ENCODE measurements around the gene DCAF5.
A peak's percentile ranks its signal among the peaks of the same experiment; 100 is the strongest.
"Not testable (repeated sequence)": the region's sequence is repeated elsewhere in the genome, so short reads cannot be mapped to it uniquely, and the experiment has no call there.

The DCAF5 gene, protein sequence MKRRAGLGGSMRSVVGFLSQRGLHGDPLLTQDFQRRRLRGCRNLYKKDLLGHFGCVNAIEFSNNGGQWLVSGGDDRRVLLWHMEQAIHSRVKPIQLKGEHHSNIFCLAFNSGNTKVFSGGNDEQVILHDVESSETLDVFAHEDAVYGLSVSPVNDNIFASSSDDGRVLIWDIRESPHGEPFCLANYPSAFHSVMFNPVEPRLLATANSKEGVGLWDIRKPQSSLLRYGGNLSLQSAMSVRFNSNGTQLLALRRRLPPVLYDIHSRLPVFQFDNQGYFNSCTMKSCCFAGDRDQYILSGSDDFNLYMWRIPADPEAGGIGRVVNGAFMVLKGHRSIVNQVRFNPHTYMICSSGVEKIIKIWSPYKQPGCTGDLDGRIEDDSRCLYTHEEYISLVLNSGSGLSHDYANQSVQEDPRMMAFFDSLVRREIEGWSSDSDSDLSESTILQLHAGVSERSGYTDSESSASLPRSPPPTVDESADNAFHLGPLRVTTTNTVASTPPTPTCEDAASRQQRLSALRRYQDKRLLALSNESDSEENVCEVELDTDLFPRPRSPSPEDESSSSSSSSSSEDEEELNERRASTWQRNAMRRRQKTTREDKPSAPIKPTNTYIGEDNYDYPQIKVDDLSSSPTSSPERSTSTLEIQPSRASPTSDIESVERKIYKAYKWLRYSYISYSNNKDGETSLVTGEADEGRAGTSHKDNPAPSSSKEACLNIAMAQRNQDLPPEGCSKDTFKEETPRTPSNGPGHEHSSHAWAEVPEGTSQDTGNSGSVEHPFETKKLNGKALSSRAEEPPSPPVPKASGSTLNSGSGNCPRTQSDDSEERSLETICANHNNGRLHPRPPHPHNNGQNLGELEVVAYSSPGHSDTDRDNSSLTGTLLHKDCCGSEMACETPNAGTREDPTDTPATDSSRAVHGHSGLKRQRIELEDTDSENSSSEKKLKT

DNA sequence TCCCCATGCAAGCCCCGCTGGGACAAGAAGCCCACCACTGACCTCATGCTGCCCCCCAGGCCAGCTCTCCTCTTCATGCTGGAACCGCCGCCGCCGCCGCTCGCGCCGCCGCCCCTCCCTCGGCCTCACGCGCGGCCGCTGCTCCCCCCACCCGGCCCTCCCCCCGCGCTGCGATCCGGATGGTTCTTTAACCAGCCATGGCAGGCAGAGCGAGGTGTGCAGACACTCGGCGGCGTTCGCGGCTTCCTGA is at the start of gene DCAF5:
Gene DCAF5 (minus strand): TSS at position 218 of the 250 bp plus-strand sequence. CDS start 141 bp downstream, at position 77.
- DNase-seq: no peak

DNA sequence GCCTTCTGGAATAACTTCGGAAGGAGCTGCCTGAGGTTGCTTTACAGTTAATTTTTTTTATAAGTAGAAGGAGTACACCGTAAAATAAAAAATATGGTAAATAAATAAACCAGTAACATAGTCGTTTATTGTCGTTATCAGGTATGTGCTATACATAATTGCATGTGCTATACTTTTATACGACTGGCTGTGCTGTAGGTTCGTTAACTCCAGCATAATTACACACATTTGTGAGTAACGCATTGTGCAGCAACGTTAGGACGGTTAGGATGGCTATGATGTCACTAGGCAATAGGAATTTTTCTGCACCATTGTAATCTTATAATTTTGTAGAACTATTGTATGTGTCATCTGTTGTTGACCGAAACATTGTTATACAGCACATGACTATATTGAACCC is 46.9 kb upstream of the DCAF5 start:
- no peak for DNase-seq

DNA sequence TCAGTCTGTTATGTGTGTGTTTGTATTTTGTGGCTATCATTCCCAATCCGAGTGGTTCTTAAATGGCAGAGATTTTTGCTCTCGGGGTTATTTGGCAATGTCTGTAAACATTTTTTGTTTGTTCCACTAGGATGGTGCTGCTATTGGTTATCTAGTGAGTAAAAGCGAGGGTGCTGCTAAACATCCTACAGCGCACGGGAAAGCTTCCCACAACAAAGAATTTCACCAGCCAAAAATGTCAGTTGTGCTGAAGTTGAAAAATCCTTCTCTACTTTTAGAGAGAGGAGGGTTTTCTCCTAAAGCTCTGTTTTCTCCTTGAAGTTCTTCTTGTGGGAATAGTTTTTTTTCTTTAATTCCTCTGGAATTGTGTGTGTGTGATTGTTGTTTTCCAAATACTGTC is 40.8 kb upstream of the DCAF5 start:
- DNase-seq: no peak

DNA sequence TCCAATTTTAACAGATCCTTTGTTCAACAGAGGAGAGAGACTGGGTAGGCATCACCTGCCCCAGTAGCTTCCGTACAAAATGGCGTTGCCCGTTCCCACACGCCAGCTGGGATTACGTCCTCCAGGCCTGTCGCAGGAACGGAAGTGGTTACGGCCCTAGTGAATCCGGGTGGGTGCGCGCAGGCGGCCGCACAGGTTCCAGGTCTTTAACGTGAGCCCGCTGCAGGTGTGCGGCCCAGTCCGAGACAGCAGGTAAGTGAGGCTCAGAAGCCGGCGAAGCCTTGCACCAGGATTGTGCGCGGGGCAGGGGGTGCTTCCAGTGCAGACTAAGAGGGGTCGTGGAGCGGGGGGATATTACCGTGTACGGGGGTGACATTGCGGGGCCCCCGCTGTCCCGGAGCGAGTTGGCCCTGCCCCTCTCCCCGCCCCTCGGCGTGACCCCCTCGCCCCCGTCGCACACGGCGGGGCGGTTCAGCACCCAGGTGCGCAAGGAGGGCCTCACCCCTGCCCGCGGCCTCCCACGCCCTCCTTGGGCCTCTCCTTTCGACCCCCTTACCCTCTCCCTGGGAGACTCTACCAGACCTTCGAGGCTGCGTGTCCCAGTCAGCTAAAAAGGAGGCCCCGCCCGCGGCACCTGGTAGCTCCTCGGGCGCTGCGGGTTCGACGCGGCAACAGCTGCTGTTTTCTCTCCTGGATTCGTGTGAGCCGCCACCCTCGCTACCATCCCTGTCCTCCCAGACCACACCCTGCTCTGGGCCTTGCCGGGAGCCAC is 38.6 kb upstream of the DCAF5 start, which contains the start of gene EXD2:
Gene EXD2 (plus strand): TSS at position 159 of the 772 bp plus-strand sequence. CDS start 17,973 bp downstream, outside the sequence.
- DNase-seq: peak; percentile 88

DNA sequence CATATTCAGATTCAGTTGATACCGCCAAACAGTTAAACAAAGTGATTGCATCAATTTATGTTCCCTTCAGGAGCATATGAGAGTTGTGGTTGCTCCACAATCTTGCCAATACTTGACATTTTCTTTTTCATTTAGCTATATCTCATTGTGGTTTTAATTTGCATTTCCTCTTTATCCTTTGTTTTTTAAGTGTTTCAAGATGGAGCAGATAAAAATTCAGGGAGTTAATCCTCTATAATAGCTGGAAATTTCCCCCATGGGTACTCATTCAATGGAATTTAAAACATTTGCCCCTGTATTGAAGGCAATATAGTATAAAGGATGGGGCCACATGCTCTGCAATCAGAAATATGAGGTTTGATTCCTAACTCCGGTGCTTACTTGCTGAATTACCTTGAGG is 37.3 kb upstream of the DCAF5 start:
- no peak for DNase-seq

DNA sequence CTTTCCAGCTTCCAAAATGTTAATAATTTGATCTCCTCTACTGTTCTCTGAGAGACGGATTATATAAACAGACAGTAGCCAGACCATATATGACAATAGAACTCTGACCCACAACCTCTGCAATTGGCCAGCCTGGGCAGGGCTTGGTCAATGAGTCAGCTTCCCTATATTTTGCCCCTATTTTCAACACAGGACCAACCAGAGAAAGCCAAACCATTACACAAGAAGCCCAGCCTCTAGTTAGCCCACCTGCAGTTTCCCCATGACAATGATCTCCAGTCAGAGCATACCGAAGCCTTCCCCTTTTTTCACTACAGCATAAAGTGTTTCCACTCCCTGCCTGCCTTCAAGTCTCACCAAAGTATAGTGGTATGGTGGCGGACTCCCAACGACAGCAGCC is 30.8 kb upstream of the DCAF5 start:
- DNase-seq: no peak

DNA sequence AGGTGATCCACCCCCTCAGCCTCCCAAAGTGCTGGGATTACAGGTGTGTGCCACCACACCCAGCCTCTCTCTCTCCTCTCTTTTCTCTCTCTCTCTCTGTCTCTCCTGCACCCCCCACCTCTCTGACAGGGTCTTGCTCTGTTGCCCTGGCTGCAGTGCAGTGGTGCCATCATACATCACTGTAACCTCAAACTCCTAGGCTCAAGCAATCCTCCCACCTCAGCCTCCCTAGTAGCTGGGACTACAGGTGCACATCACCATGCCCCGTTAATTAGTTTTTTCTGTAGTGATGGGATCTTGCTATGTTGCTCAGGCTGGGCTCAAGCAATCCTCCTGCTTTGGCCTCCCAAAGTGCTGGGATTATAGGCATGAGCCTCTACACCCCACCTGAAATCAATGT is 29.7 kb upstream of the DCAF5 start:
- DNase-seq: not testable (repeated sequence)

DNA sequence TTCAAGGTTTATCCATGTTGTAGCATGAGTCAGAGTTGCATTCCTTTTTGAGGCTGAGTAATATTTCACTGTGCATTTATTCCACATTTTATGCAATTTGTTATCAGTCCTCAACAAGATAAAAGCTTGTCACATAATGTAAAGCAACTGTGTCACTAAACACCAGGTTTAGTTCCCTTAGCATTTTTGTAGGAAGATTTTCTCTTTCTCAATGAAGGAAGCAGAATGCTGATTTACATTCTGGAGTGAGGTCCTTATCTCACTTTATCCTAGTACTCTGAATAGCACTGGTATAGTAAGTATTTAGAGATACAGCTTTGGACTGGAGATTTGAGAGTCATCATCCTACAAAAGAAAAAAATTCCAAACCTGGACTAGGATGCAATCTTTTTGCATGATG is 28.6 kb upstream of the DCAF5 start:
- no peak for DNase-seq

DNA sequence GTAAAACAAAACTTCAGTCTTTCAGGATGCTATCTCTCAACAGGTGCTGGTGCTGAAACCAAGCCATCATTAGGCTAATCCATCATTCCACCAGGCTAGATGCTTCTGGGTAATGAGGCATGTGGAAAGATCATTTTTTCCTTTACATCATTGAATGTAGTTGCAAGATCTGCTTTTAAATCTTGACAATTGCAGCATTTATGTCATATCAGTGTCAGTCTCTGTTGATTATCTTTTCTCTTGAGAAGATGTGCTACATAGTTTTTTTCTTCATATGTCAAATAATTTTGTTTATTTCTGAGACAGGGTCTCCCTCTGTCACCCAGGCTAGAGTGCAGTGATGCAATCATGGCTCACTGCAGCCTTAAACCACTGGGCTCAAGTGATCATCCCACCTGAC is 22.2 kb upstream of the DCAF5 start:
- no peak for DNase-seq

DNA sequence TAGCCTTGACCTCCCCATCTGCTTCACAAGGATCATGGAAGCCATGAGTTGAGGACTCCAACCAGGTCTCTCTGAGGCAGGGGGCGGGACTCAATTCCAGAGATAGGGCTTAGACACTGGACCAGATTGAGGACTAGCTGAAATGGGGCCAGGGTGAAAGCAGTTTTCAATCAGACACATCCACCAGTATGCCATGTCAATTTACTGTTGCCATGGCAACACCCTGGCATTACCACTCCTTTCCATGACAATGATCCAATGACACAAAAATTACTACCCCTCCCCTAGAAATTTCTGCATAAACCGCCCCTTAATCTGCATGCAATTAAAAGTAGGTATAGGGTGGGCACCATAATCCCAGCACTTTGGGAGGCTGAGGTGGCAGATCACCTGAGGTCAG is 18.6 kb upstream of the DCAF5 start:
- no peak for DNase-seq

DNA sequence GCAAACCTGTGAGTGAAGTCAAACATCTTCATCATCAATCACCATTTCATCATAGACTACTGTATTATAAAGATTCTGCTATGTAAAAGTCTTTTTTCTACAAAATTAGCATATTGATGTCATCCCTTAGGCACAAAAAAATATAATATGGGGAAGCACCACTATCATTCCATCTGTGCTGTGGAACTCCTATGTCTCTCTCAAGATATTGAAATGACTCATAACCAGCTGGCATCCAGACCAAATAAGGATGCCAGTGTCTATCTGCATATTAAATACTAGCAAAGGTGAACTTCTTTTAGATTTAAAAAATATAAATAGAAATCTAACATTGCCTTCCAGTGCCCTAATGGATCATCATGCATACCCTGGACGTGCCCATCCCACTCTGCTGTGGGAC is 17.9 kb upstream of the DCAF5 start:
- no peak for DNase-seq

DNA sequence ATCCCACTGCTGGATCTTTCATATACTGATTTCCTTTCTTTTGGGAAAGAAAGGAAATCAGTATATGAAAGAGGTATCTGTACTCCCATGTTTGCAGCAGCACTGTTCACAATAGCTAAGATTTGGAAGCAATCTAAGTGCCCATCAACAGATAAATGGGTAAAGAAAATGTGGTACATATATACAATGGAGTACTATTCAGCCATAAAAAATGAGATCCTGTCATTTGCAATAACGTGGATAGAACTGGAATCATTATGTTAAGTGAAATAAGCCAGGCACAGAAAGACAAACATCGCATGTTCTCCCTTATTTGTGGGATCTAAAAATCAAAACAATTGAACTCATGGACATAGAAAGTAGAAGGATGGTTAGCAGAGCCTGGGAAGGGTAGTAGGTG is 12.9 kb upstream of the DCAF5 start:
- DNase-seq: not testable (repeated sequence)

DNA sequence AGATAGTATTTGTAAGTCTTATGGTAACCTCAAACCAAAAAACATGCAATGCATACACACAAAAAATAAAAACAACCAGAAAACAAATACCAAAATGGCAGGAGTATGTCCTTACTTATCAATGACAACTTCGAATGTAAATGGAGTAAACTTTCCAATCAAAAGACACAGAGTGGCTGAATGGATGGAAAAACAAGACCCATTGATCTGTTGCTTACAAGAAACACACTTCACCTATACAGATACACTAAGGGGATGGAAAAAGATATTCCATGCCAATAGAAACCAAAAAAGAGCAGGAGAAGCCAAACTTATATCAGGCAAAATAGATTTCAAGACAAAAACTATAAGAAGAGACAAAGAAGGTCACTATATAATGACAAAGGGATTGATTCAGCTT is 8.7 kb upstream of the DCAF5 start:
- no peak for DNase-seq

DNA sequence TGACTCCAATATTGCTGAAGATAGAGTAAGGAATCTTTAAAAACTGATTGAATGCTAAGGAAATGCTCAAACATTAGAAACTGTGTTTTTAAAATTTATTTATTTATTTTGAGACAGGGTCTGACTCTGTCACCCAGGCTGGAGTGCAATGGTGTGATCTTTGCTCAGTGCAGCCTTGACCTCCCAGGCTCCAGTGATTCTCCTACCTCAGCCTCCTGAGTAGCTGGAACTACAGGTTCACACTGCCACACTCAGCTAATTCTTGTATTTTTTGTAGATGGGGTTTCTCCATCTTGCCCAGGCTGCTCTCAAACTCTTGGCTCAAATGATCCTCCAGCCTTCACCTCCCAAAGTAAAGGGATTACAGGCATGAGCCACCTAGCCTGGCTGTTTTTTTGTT is 3.3 kb upstream of the DCAF5 start:
- no peak for DNase-seq

DNA sequence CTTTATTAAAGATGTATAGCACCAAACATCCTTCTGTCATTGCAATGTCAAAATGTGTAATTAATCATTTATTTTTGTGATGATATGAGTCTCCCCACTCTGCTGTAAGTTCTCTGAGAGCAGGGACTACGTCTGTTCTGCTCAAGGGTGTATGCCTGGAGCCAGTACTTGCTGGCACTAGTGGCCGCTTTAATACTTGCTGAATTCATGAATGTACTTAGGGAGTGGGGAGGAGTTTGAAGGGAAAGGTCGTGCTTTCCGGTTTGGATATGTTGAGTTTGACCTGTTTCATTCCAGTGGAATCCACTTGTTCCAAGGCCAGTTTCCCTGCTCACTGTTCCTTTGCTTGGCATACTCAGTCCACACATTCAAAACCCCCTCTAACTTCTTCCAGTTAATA is 1.9 kb upstream of the DCAF5 start:
- DNase-seq: no peak

DNA sequence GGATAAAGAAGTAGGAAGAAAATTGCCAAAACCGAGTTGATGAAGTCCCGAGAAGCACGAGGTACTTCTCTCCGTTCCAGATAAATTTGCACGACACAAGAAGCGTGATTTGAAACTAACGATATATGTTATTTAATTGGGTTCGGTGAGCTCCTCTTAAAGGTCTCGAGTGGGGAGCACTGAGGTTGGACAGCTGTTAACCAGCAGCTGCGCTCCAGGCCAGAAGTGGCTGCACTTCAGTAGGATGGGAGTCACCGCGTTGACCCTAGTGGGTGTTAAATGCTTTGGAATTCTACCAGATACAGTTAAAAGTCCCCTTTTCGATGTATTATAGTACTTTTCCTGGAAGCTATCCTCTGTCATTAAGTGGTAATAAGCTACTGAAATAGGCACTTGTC is 953 bp upstream of the DCAF5 start:
- DNase-seq: peak; percentile 61

DNA sequence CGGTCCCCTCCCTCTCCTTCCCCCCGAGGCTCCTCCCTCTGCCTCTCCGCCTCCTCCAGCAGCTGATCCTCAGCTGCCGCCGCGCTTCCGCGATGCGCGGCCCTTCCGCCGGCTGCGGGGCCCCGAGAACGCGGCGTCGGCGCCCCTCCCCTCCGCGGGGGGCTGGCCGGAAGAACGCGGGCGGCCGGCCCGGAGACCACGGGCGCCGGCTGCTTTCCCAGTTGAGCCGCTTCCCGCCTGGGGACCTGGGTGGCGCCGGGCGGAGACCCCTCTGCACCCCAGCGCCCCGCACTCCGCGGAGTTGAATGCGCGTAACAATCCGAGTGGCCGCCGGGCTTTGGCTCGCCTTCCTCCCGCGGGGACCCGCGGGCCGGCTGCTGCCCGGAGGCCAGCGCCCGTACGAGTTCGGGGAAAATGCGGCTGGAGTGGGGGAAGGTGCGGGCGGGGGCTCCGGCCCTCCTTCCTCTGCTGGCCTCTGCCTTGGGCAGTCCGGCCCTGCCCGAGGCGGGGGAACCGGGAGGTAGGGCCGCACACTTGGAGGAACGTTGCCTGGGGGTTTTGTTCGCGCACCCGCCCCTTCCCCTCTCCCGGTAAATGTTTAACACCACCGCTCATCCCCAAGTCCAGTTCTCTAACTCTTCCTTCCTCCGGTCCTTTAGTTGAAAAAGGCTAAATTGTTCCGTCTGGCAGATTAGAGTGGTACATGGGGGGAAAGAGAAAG is 393 bp upstream of the DCAF5 start:
- DNase-seq: peak; percentile 92

DNA sequence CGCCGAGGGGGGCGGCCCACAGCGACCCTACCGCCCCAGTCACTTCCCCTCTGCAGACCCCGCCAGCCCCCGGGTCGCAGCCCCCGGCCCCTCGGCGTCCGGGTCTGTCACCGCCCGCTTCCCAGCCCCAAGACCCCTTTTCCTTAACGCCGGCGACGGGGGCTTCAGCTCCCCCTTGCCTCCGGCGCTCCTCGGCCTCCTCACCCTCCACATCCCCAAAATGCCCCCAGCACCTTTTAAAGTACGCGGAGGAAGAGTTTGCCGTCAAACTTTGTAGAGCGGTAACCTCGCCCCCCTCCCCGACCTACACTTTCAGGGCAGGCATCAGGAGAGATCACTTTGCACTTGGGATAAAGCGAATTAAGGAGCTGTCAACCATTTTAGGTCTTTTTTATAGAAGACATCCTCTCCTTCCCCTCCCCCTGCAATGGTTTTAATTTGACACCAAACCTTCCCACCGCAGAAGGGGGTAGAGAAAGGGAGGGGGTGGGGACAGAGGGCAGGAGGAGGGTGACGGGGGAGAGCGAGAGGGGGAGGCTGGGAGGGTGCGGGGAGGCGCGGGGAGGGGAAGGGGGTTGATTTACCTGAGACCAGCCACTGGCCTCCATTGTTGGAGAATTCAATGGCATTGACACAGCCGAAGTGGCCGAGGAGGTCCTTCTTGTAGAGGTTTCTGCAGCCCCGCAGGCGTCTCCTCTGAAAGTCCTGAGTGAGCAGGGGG is 578 bp downstream of the DCAF5 start:
- peak; percentile 68 for DNase-seq

DNA sequence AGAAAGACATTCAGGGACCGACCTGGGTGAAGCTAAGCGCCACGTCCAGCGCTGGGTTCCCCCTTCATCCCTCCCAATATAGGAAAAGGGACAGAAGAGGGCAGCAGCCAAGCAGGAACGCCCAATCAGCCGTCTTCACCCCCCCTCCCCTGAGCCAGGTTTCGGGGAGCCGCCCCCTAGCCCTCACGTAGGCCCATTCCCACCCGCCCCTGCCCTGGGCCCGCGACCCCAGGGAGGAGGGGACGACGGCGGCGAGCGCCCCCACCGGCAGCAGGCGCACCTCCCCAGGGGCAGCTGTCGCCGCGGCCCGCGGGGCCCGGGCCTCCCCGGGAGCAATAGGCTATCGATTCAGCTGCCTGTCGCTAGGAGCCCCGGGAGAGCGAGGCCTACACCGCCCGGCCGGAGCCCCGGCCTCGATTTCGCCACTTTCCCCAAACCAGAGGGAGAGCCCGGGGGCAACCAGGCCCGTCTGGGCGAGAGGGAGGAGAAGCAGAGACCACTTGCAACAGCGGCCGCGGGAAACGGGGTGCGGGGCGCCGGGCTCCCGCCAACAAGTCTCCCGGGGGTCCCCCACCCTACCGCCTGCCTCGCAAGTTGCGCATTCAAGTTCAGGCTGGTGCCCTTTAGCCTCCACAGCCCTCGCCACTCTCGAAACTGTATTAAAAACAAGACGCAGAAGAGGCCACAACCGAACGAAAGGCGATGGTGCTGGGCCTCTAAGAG is 1.3 kb downstream of the DCAF5 start:
- peak; percentile 90 for DNase-seq

DNA sequence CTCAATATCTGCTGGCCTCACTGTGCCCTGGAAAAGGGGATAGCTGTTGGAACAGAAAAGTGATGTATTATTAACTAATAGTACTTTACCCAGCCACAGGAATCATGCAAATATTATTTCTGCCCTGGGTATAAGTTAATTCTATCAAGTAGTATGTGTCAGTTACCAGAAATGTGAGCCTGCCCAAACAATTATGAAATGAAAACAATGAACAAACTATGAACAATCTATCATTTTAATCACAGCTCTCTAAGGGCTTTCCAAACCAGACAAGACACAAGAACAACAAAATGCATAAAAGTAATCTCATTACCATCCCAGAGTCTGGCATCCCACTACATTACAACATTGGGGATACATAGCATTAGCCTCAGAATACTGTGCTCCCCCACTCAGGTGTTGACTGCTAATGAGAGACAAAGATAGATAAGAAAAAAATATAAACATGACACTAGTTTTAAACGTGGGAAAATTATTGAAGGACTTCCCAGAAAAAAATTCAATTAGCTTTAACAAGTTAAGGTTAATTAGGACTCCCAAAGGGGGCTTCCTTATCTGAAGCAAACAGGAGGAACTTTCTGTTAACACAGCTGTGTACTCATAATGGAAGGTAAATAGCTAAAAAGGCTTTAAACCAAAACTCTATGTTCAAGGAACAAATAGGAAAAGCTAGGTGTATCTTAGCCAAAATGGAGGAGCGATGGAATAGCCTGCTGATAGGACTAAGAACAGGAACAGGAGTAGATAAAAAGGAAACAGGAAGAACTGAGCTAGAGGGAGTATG is 3.3 kb downstream of the DCAF5 start:
- no peak for DNase-seq
